KOPT-K1 (cell line): ENCODE measurements around the gene TTLL10.
"Not testable (repeated sequence)": the region's sequence is repeated elsewhere in the genome, so short reads cannot be mapped to it uniquely, and the experiment has no call there.

Experiments
- H3K27ac ChIP-seq: fragments of 200-600 bp; sonication (generic); 2 replicates; pipeline ENCODE4 v1.5.1; 2016; ENCODE audit warnings: antibody characterized with exemption, mild to moderate bottlenecking, low read depth, low read length; ENCODE audit not compliant: poor library complexity, severe bottlenecking
- H3K36me3 ChIP-seq: fragments of 200-600 bp; sonication (generic); 2 replicates; pipeline ENCODE4 v1.5.1; 2017; ENCODE audit warnings: antibody characterized with exemption, mild to moderate bottlenecking, low read length, moderate library complexity; ENCODE audit not compliant: insufficient read depth
- H3K9me3 ChIP-seq: fragments of 200-600 bp; sonication (generic); 2 replicates; pipeline ENCODE4 v1.5.1; 2017; ENCODE audit warnings: antibody characterized with exemption, low read length, mild to moderate bottlenecking; ENCODE audit not compliant: insufficient read depth, poor library complexity, severe bottlenecking

The TTLL10 gene

GRCh38 chr1:1181129-1181937, 7.7 kb downstream of the TTLL10 start:
- H3K36me3 ChIP-seq = no peaks in the 10 kb centered on the region
- no peaks in the 10 kb centered on the region for H3K9me3 ChIP-seq
- H3K27ac ChIP-seq = no peak overlapping the region

- Histone ChIP-seq H3K9me3 (no peaks in the 10 kb centered on the region), H3K36me3 (no peaks in the 10 kb centered on the region), H3K27ac (no peak overlapping the region)
Observed at GRCh38 chr1:1181938-1182410, 8.3 kb downstream of the TTLL10 start.

DNA sequence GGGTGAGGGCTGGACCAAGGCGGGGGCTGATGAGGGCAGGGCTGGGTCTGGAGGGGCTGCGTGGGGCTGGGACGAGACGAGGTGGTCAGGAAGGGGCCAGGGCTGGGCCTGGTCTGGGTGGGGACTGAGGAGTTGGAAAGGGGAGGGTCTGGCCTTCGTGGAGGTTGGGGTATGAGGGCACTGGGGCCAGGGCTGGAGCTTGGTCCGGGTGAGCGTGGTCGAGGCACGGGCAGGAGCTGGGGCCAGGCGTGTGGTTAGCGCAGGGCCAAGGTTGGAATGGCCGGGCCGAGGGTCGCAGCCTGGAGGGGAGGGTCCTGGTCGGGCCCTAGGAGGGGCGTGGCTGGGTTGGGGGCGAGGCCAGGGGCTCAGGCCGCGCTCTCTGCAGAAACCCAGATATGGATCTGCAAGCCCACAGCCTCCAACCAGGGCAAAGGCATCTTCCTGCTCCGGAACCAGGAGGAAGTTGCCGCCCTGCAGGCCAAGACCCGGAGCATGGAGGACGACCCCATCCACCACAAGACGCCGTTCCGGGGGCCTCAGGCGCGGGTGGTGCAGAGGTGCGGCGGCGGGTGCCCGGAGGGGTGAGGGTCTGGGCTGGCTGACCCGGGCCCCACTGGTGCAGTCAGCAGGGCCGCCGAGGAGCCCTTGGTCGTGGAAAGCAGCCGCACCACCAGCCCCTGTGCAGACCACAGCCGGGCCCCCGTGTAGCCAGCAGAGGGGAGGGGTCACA, 9.0 kb downstream of the TTLL10 start:
- Histone ChIP-seq H3K9me3 (no peaks in the 10 kb centered on the region), H3K27ac (no peak overlapping the region), H3K36me3 (no peaks in the 10 kb centered on the region)

DNA sequence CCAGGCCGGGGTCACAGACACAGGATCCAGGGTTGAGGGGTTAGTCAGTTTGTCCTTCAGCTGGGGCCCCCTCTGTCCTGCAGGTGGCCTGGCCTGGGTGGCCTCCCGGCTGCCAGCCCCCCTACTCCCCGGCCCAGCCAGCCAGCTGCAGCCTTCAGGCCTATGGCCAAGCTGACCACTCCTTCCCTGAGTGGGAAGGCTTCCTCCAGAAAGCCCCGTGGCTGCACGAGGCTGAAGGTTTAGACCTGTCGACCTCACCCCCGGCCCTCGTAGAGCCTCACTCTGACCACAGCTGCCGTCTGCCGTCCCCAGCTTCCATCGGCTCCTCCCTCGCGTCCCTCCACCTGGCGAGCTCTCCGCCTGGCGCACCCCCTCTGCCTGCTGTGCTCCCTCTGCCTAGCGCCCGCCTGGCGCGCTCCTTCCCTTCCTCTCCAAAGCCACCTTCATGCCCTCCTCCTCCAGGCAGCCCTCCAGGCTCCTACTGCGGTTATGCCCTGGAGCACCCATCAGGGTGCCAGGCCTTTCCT, 9.6 kb downstream of the TTLL10 start:
- Histone ChIP-seq H3K36me3 (no peaks in the 10 kb centered on the region), H3K27ac (no peak overlapping the region), H3K9me3 (no peaks in the 10 kb centered on the region)

- no peaks in the 10 kb centered on the region for H3K9me3 ChIP-seq
- no peak overlapping the region for H3K27ac ChIP-seq
- no peaks in the 10 kb centered on the region for H3K36me3 ChIP-seq
Observed at GRCh38 chr1:1183833-1184775, 10.4 kb downstream of the TTLL10 start.

DNA sequence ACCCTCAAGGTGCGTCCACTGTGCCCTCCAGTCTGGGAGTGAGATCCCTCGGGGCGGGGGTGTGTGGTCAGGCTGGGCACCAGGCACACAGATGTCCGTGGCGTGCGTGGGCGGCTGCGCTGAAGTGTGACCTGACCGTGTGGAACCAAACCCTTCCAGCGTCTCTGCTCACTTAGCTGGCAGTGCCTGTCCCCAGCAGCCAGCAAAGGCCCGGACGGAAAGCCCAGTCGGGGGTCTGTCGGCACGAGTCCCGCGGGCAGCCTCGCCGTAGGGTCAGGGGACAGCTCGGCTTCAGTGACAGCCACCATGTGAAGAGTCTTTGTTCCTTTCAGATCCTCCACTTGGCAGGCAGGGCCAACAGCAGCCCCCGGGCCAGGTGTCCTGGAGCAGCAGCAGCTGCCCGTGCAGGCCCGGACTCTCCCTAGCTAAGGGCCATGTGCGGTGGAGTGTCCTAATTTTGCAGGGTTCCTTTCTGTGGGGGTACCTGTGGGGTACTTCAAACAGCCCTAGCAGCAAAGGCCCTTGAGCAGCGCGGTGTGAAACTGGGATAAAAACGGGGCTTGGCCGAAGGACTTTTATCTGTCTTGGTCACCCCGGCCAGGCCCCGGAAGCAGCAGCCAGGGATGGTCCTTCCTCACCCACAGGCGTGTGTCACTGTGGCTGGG, 11.6 kb downstream of the TTLL10 start:
- Histone ChIP-seq H3K9me3 (no peaks in the 10 kb centered on the region), H3K36me3 (no peaks in the 10 kb centered on the region), H3K27ac (no peak overlapping the region)

DNA sequence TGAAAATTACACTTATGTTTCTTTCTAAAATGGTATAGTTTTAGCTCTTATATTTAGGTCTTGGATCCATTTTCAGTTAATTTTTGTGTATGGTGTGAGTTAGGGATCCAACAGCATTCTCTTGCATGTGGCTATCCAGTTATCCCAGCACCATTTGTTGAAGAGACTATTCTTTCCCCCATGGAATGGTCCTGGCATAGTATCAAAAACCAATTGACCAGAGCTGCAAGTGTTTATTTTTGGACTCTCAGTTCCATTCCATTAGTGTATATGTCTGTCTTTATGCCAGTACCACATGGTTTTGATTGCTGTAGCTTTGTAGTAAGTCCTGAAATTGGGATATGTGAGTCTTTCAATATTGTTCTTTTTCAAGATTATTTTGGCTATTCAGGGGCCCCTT, 14.3 kb downstream of the TTLL10 start:
- Histone ChIP-seq H3K36me3 (no peaks in the 10 kb centered on the region), H3K9me3 (peaks cover 15% of the 10 kb centered on the region), H3K27ac (no peak overlapping the region)

GRCh38 chr1:1189111-1189510, 15.4 kb downstream of the TTLL10 start:
- Histone ChIP-seq H3K27ac (no peak overlapping the region), H3K36me3 (no peaks in the 10 kb centered on the region), H3K9me3 (peaks cover 16% of the 10 kb centered on the region)

GRCh38 chr1:1191734-1192133, 18.1 kb downstream of the TTLL10 start:
- no peak overlapping the region for H3K27ac ChIP-seq
- H3K36me3 ChIP-seq = no peaks in the 10 kb centered on the region
- H3K9me3 ChIP-seq = peaks cover 27% of the 10 kb centered on the region

- H3K36me3 ChIP-seq = no peaks in the 10 kb centered on the region
- no peak overlapping the region for H3K27ac ChIP-seq
- peaks cover 27% of the 10 kb centered on the region for H3K9me3 ChIP-seq
Observed at GRCh38 chr1:1194723-1195122, 21.0 kb downstream of the TTLL10 start.

DNA sequence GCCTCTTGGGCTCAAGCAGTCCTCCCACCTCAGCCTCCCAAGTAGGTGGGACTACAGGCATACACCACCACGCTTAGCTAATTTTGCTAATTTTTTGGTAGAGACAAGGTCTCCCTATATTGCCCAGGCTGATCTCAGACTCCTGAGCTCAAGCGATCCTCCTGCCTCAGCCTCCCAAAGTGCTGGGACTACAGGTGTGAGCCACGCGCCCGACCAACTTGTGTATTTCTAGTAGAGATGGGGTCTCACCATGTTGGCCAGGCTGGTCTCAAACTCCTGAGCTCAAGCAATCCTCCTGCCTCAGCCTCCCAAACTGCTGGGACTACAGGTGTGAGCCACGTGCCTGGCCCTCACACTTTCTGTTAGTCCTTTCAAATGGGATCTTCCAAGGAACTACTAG, 22.0 kb downstream of the TTLL10 start:
- not testable (repeated sequence) for H3K27ac ChIP-seq, H3K36me3 ChIP-seq
- H3K9me3 ChIP-seq = peaks cover 27% of the 10 kb centered on the region

GRCh38 chr1:1196431-1197187, 22.9 kb downstream of the TTLL10 start:
- no peaks in the 10 kb centered on the region for H3K36me3 ChIP-seq
- no peak overlapping the region for H3K27ac ChIP-seq
- peaks cover 23% of the 10 kb centered on the region for H3K9me3 ChIP-seq

DNA sequence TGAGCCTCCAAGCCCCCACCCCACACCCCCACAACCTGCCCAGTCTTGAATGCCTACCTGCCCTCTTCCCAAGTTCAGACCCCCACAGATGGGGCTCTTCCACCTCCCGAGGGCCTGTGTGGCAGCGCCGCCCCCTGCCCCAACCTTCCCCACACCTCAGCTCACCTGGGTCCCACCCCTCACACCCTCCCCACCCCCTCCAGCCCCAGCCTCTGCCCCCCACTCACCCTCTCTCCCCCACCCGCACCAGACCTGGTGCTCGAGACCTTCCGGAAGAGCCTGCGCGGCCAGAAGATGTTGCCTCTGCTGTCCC, 23.5 kb downstream of the TTLL10 start:
- no peak overlapping the region for H3K27ac ChIP-seq
- H3K9me3 ChIP-seq = peaks cover 17% of the 10 kb centered on the region
- H3K36me3 ChIP-seq = no peaks in the 10 kb centered on the region
